GM21447 (cell line): ENCODE results near the gene TNFRSF1B.

Source experiments
- ATAC-seq: cut with Tn5 transposase; IDR thresholded peaks from one replicate; pipeline ENCODE4 v1.9.1; 2021; ENCODE audit not compliant: unreplicated experiment

TNFRSF1B gene

GRCh38 chr1:12189328-12189682 lies 22.5 kb downstream of the TNFRSF1B start:
- no peak for ATAC-seq

GRCh38 chr1:12191242-12192032 lies 24.6 kb downstream of the TNFRSF1B start:
- ATAC-seq, result no peak

- no peak for ATAC-seq
Measured at GRCh38 chr1:12194666-12195216, 27.9 kb downstream of the TNFRSF1B start.

GRCh38 chr1:12195416-12195815 lies 28.6 kb downstream of the TNFRSF1B start:
- no peak for ATAC-seq

GRCh38 chr1:12196641-12197482 lies 30.1 kb downstream of the TNFRSF1B start:
- ATAC-seq, result no peak

GRCh38 chr1:12197483-12197880 lies 30.7 kb downstream of the TNFRSF1B start:
- no peak for ATAC-seq

- no peak for ATAC-seq
Measured at GRCh38 chr1:12200208-12200607, 33.4 kb downstream of the TNFRSF1B start.

- ATAC-seq, result no peak
Measured at GRCh38 chr1:12201352-12202189, 34.8 kb downstream of the TNFRSF1B start.

- no peak for ATAC-seq
Measured at GRCh38 chr1:12202190-12202497, 35.4 kb downstream of the TNFRSF1B start.

- ATAC-seq, result no peak
Measured at GRCh38 chr1:12202577-12202976, 35.8 kb downstream of the TNFRSF1B start.

GRCh38 chr1:12203216-12204007 lies 36.6 kb downstream of the TNFRSF1B start:
- no peak for ATAC-seq

- ATAC-seq, result no peak
Measured at GRCh38 chr1:12204140-12204539, 37.3 kb downstream of the TNFRSF1B start.

GRCh38 chr1:12204754-12205658 lies 38.2 kb downstream of the TNFRSF1B start:
- no peak for ATAC-seq

- no peak for ATAC-seq
Measured at GRCh38 chr1:12206238-12206637, 39.4 kb downstream of the TNFRSF1B start.

- no peak for ATAC-seq
Measured at GRCh38 chr1:12206792-12207424, 40.1 kb downstream of the TNFRSF1B start.

- no peak for ATAC-seq
Measured at GRCh38 chr1:12208271-12208670, 41.5 kb downstream of the TNFRSF1B start.

GRCh38 chr1:12208764-12209494 lies 42.1 kb downstream of the TNFRSF1B start:
- ATAC-seq, result peak; percentile 40

GRCh38 chr1:12209495-12209832 lies 42.7 kb downstream of the TNFRSF1B start:
- ATAC-seq, result no peak
